ENCODE measurements around the gene PSMD2.
A peak's percentile ranks its signal among the peaks of the same experiment; 100 is the strongest.

The PSMD2 gene

GRCh38 chr3:184258926-184259325 is 40.1 kb upstream of the PSMD2 start:
- WGBS (ENCODE audit: insufficient coverage) = 90% methylated on average over 5 of the region's 5 CpGs
- Histone ChIP-seq H3K36me3 (ENCODE audit: control insufficient read depth in 4 of 4, insufficient read depth in 4 of 4, low read length in 3 of 4) (peaks cover 0 to 12% (median 7%) of the 10 kb centered on the region in 4 experiments), H3K27me3 (replicated peaks in 2 of 5; ENCODE audit: control insufficient read depth in 4 of 5, insufficient read depth in 5 of 5, low read length in 4 of 5) (peaks cover 0 to 55% (median 17%) of the 10 kb centered on the region in 5 experiments), H3K27ac (ENCODE audit: insufficient read depth in 1 of 2, low read depth in 1 of 2, low read length in 2 of 2, poor library complexity in 1 of 2, severe bottlenecking in 2 of 2) (no peak overlapping the region), H3K4me3 (ENCODE audit: control insufficient read depth in 1 of 7, extremely low read depth in 1 of 7, insufficient read depth in 4 of 7, low read depth in 2 of 7, low read length in 6 of 7) (no peak overlapping the region), H3K9me3 (ENCODE audit: control extremely low read depth in 1 of 5, control insufficient read depth in 4 of 5, insufficient read depth in 2 of 5, low read depth in 1 of 5, low read length in 4 of 5) (no peaks in the 10 kb centered on the region), H3K4me1 (ENCODE audit: control extremely low read depth in 1 of 4, control insufficient read depth in 4 of 4, insufficient read depth in 4 of 4, low read length in 3 of 4) (peaks cover 0 to 28% (median 22%) of the 10 kb centered on the region in 4 experiments)
- ChIA-PET POLR2A (no interaction called here), CTCF (interaction anchor here (1.4 to 10.4 kb wide), 2 partner anchors 9 to 31 kb away, joined by 5 to 70 read pairs; partner anchors contain the start of genes EEF1AKMT4 and VWA5B2)
- DNase-seq = no peak

GRCh38 chr3:184259396-184259877 is 39.6 kb upstream of the PSMD2 start:
- Histone ChIP-seq H3K36me3 (ENCODE audit: control insufficient read depth in 4 of 4, insufficient read depth in 4 of 4, low read length in 3 of 4) (peaks cover 0 to 12% (median 7%) of the 10 kb centered on the region in 4 experiments), H3K27me3 (replicated peaks in 2 of 5; ENCODE audit: control insufficient read depth in 4 of 5, insufficient read depth in 5 of 5, low read length in 4 of 5) (peaks cover 0 to 60% (median 17%) of the 10 kb centered on the region in 5 experiments), H3K4me3 (ENCODE audit: control insufficient read depth in 1 of 7, extremely low read depth in 1 of 7, insufficient read depth in 4 of 7, low read depth in 2 of 7, low read length in 6 of 7) (no peak overlapping the region), H3K9me3 (ENCODE audit: control extremely low read depth in 1 of 5, control insufficient read depth in 4 of 5, insufficient read depth in 2 of 5, low read depth in 1 of 5, low read length in 4 of 5) (no peaks in the 10 kb centered on the region), H3K4me1 (ENCODE audit: control extremely low read depth in 1 of 4, control insufficient read depth in 4 of 4, insufficient read depth in 4 of 4, low read length in 3 of 4) (peaks cover 0 to 28% (median 22%) of the 10 kb centered on the region in 4 experiments), H3K27ac (ENCODE audit: insufficient read depth in 1 of 2, low read depth in 1 of 2, low read length in 2 of 2, poor library complexity in 1 of 2, severe bottlenecking in 2 of 2) (no peak overlapping the region)
- WGBS (ENCODE audit: insufficient coverage) = 30% methylated on average over 10 of the region's 28 CpGs
- ChIA-PET POLR2A (interaction anchor here (0.6 kb wide), 1 partner anchor 123 kb away, joined by 3 read pairs; no protein-coding TSS in a partner anchor), CTCF (interaction anchor here (1.2 to 10.4 kb wide), 2 partner anchors 9 to 31 kb away, joined by 4 to 70 read pairs; partner anchors contain the start of genes EEF1AKMT4 and VWA5B2)
- no peak for DNase-seq

- Histone ChIP-seq H3K4me3 (ENCODE audit: control insufficient read depth in 1 of 7, extremely low read depth in 1 of 7, insufficient read depth in 4 of 7, low read depth in 2 of 7, low read length in 6 of 7) (peak overlapping the region in 4 of 7 experiments; percentile 35 to 67 (median 58)), H3K27me3 (replicated peaks in 2 of 5; ENCODE audit: control insufficient read depth in 4 of 5, insufficient read depth in 5 of 5, low read length in 4 of 5) (peaks cover 6 to 65% (median 17%) of the 10 kb centered on the region in 5 experiments), H3K36me3 (ENCODE audit: control insufficient read depth in 4 of 4, insufficient read depth in 4 of 4, low read length in 3 of 4) (peaks cover 0 to 12% (median 7%) of the 10 kb centered on the region in 4 experiments), H3K27ac (ENCODE audit: insufficient read depth in 1 of 2, low read depth in 1 of 2, low read length in 2 of 2, poor library complexity in 1 of 2, severe bottlenecking in 2 of 2) (no peak overlapping the region), H3K9me3 (ENCODE audit: control extremely low read depth in 1 of 5, control insufficient read depth in 4 of 5, insufficient read depth in 2 of 5, low read depth in 1 of 5, low read length in 4 of 5) (no peaks in the 10 kb centered on the region), H3K4me1 (ENCODE audit: control extremely low read depth in 1 of 4, control insufficient read depth in 4 of 4, insufficient read depth in 4 of 4, low read length in 3 of 4) (peaks cover 0 to 28% (median 22%) of the 10 kb centered on the region in 4 experiments)
- peak in 2 of 3 donors; percentile 61 to 68 for DNase-seq
- 2% methylated on average over 66 of the region's 91 CpGs for WGBS (ENCODE audit: insufficient coverage)
- ChIA-PET CTCF (interaction anchor here (0.7 to 1.2 kb wide), 4 partner anchors 9 to 355 kb away, joined by 3 to 4 read pairs (median 4); partner anchors contain the start of gene EEF1AKMT4), POLR2A (interaction anchor here (0.6 to 1.3 kb wide), 2 partner anchors 20 to 124 kb away, joined by 3 read pairs; no protein-coding TSS in a partner anchor)
These were observed 38.9 kb upstream of the PSMD2 start for GRCh38 chr3:184259878-184260723.

GRCh38 chr3:184260724-184261269 is 38.2 kb upstream of the PSMD2 start:
- CTCF ChIA-PET = interaction anchor here (0.7 to 1.2 kb wide), 5 partner anchors 8 to 356 kb away, joined by 3 to 4 read pairs (median 3); no protein-coding TSS in a partner anchor
- no peaks in the 10 kb centered on the region for H3K9me3 ChIP-seq (ENCODE audit: control extremely low read depth in 1 of 5, control insufficient read depth in 4 of 5, insufficient read depth in 2 of 5, low read depth in 1 of 5, low read length in 4 of 5)
- peaks cover 0 to 12% (median 7%) of the 10 kb centered on the region in 4 experiments for H3K36me3 ChIP-seq (ENCODE audit: control insufficient read depth in 4 of 4, insufficient read depth in 4 of 4, low read length in 3 of 4)
- POLR2A ChIA-PET = interaction anchor here (1.3 kb wide), 1 partner anchor 20 kb away, joined by 3 read pairs; no protein-coding TSS in a partner anchor
- peaks cover 0 to 28% (median 22%) of the 10 kb centered on the region in 4 experiments for H3K4me1 ChIP-seq (ENCODE audit: control extremely low read depth in 1 of 4, control insufficient read depth in 4 of 4, insufficient read depth in 4 of 4, low read length in 3 of 4)
- peak in 1 of 3 donors; percentile 22 for DNase-seq
- H3K4me3 ChIP-seq (ENCODE audit: control insufficient read depth in 1 of 7, extremely low read depth in 1 of 7, insufficient read depth in 4 of 7, low read depth in 2 of 7, low read length in 6 of 7) = peak overlapping the region in 5 of 7 experiments; percentile 0 to 67 (median 53)
- H3K27ac ChIP-seq (ENCODE audit: insufficient read depth in 1 of 2, low read depth in 1 of 2, low read length in 2 of 2, poor library complexity in 1 of 2, severe bottlenecking in 2 of 2) = no peak overlapping the region
- H3K27me3 ChIP-seq (replicated peaks in 2 of 5; ENCODE audit: control insufficient read depth in 4 of 5, insufficient read depth in 5 of 5, low read length in 4 of 5) = peaks cover 7 to 65% (median 18%) of the 10 kb centered on the region in 5 experiments
- 2% methylated on average over 31 of the region's 49 CpGs for WGBS (ENCODE audit: insufficient coverage)

GRCh38 chr3:184261270-184261853 is 37.7 kb upstream of the PSMD2 start, which contains the start of gene CAMK2N2:
Gene CAMK2N2 (minus strand): TSS chr3:184261553. CDS start chr3:184261285, 268 bp downstream.
- H3K36me3 ChIP-seq (ENCODE audit: control insufficient read depth in 4 of 4, insufficient read depth in 4 of 4, low read length in 3 of 4) = peaks cover 0 to 12% (median 7%) of the 10 kb centered on the region in 4 experiments
- H3K4me3 ChIP-seq (ENCODE audit: control insufficient read depth in 1 of 7, extremely low read depth in 1 of 7, insufficient read depth in 4 of 7, low read depth in 2 of 7, low read length in 6 of 7) = peak within 1 kb of the TSS in 6 of 7 experiments; percentile 0 to 67 (median 54)
- no peaks in the 10 kb centered on the region for H3K9me3 ChIP-seq (ENCODE audit: control extremely low read depth in 1 of 5, control insufficient read depth in 4 of 5, insufficient read depth in 2 of 5, low read depth in 1 of 5, low read length in 4 of 5)
- no peak within 1 kb of the TSS for H3K27ac ChIP-seq (ENCODE audit: insufficient read depth in 1 of 2, low read depth in 1 of 2, low read length in 2 of 2, poor library complexity in 1 of 2, severe bottlenecking in 2 of 2)
- POLR2A ChIA-PET = interaction anchor here (0.6 to 1.2 kb wide), 2 partner anchors 21 to 684 kb away, joined by 3 to 4 read pairs; no protein-coding TSS in a partner anchor
- 0% methylated on average over 42 of the region's 67 CpGs for WGBS (ENCODE audit: insufficient coverage)
- peak in 1 of 3 donors; percentile 41 for DNase-seq
- CTCF ChIA-PET = interaction anchor here (1.0 to 1.2 kb wide), 3 partner anchors 23 to 33 kb away, joined by 3 to 5 read pairs (median 3); no protein-coding TSS in a partner anchor
- peaks cover 0 to 28% (median 22%) of the 10 kb centered on the region in 4 experiments for H3K4me1 ChIP-seq (ENCODE audit: control extremely low read depth in 1 of 4, control insufficient read depth in 4 of 4, insufficient read depth in 4 of 4, low read length in 3 of 4)
- peaks cover 7 to 65% (median 18%) of the 10 kb centered on the region in 5 experiments for H3K27me3 ChIP-seq (replicated peaks in 2 of 5; ENCODE audit: control insufficient read depth in 4 of 5, insufficient read depth in 5 of 5, low read length in 4 of 5)

Measured in common myeloid progenitor, CD34-positive (primary cell).